ENCODE measurements around the gene HPGDS. TPM values are rescaled to one million over a fixed set of nuclear protein-coding genes. Genes with fewer than 3 reads are reported as not detected.

The HPGDS gene
- total and polyA plus RNA-seq, 2 experiments from 2014 or later: 0.30 to 1.6 TPM

GRCh38 chr4:94256144-94256783, 86.4 kb downstream of the HPGDS start:
- 92% methylated on average over 8 of the region's 8 CpGs for WGBS (ENCODE audit: low lambda C conversion rate, missing lambda C conversion rate)
- Histone ChIP-seq H3K4me3 (no peak overlapping the region), H2AFZ (no peak overlapping the region), H3K27me3 (no peaks in the 10 kb centered on the region), H4K20me1 (ENCODE audit: insufficient read depth, poor library complexity, severe bottlenecking) (no peaks in the 10 kb centered on the region), H3K4me1 (ENCODE audit: insufficient read depth) (no peaks in the 10 kb centered on the region), H3K27ac (no peak overlapping the region), H3K79me2 (no peaks in the 10 kb centered on the region), H3K36me3 (replicated peaks; ENCODE audit: insufficient read depth, low read depth) (no peaks in the 10 kb centered on the region), H3K4me2 (no peak overlapping the region), H3K9me3 (ENCODE audit: low read depth) (no peaks in the 10 kb centered on the region), H3K9me2 (replicated peaks; ENCODE audit: insufficient read depth) (no peaks in the 10 kb centered on the region)
- TF ChIP-seq EZH2phosphoT487 (IDR thresholded peaks at IDR 0.05; ENCODE audit: low read depth, severe bottlenecking, unreplicated experiment) (no peak), CTCF (IDR thresholded peaks at IDR 0.05; ENCODE audit: poor library complexity) (no peak), EZH2 (IDR thresholded peaks at IDR 0.05; ENCODE audit: borderline replicate concordance) (no peak)
- no peak for DNase-seq (ENCODE audit: low spot score)

- no peak for TF ChIP-seq CTCF (IDR thresholded peaks at IDR 0.05; ENCODE audit: poor library complexity)
- no peak for TF ChIP-seq EZH2phosphoT487 (IDR thresholded peaks at IDR 0.05; ENCODE audit: low read depth, severe bottlenecking, unreplicated experiment)
- TF ChIP-seq EZH2 (IDR thresholded peaks at IDR 0.05; ENCODE audit: borderline replicate concordance): no peak
- Histone ChIP-seq H3K4me3 (no peak overlapping the region), H3K9me2 (replicated peaks; ENCODE audit: insufficient read depth) (no peaks in the 10 kb centered on the region), H3K27me3 (no peaks in the 10 kb centered on the region), H3K27ac (no peak overlapping the region), H3K9me3 (ENCODE audit: low read depth) (no peaks in the 10 kb centered on the region), H4K20me1 (ENCODE audit: insufficient read depth, poor library complexity, severe bottlenecking) (no peaks in the 10 kb centered on the region), H3K79me2 (no peaks in the 10 kb centered on the region), H3K4me1 (ENCODE audit: insufficient read depth) (no peaks in the 10 kb centered on the region), H3K4me2 (no peak overlapping the region), H3K36me3 (replicated peaks; ENCODE audit: insufficient read depth, low read depth) (no peaks in the 10 kb centered on the region), H2AFZ (no peak overlapping the region)
- 84% methylated on average over 3 of the region's 3 CpGs for WGBS (ENCODE audit: low lambda C conversion rate, missing lambda C conversion rate)
- DNase-seq (ENCODE audit: low spot score): no peak
Measured at GRCh38 chr4:94253036-94253435, 89.6 kb downstream of the HPGDS start.

DNA sequence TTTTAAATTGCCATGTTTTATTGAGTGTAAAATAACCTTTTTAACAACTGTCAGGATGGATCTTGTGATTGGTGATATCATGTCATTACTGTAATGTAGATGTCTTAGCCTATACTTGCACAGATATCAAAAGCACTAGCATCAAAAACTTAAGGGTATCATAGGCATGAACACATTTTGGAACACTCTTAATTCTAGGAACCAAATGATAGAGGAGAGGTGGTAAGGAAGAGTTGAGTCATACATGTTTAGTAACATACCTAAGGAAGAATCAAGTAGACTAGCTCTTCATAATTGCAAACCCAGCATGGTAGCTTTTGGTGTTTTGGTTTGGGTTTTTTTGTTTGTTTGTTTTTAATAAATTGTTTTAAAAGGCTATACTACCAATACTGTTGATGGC, 91.5 kb downstream of the HPGDS start:
- H2AFZ ChIP-seq: no peak overlapping the region
- DNase-seq (ENCODE audit: low spot score): no peak
- no peaks in the 10 kb centered on the region for H4K20me1 ChIP-seq (ENCODE audit: insufficient read depth, poor library complexity, severe bottlenecking)
- no peaks in the 10 kb centered on the region for H3K9me3 ChIP-seq (ENCODE audit: low read depth)
- H3K4me1 ChIP-seq (ENCODE audit: insufficient read depth): no peaks in the 10 kb centered on the region
- no peaks in the 10 kb centered on the region for H3K9me2 ChIP-seq (replicated peaks; ENCODE audit: insufficient read depth)
- no peak overlapping the region for H3K27ac ChIP-seq
- H3K36me3 ChIP-seq (replicated peaks; ENCODE audit: insufficient read depth, low read depth): no peaks in the 10 kb centered on the region
- H3K4me3 ChIP-seq: no peak overlapping the region
- no peaks in the 10 kb centered on the region for H3K79me2 ChIP-seq
- H3K27me3 ChIP-seq: no peaks in the 10 kb centered on the region
- H3K4me2 ChIP-seq: no peak overlapping the region
- TF ChIP-seq EZH2phosphoT487 (IDR thresholded peaks at IDR 0.05; ENCODE audit: low read depth, severe bottlenecking, unreplicated experiment): no peak
- no peak for TF ChIP-seq EZH2 (IDR thresholded peaks at IDR 0.05; ENCODE audit: borderline replicate concordance)
- no peak for TF ChIP-seq CTCF (IDR thresholded peaks at IDR 0.05; ENCODE audit: poor library complexity)

Other genes starting within 250 kb of the HPGDS start
- gene SMARCAD1, start 135.0 kb downstream of the HPGDS start, total RNA-seq: 50.0 and 58.1 TPM in 2 replicates
- 14.7 and 18.3 TPM in 2 replicates for gene SMARCAD1, start 135.0 kb downstream of the HPGDS start, polyA plus RNA-seq
- gene PDLIM5, start 109.1 kb upstream of the HPGDS start, total RNA-seq: 121 and 122 TPM in 2 replicates
- gene PDLIM5, start 109.1 kb upstream of the HPGDS start, polyA plus RNA-seq: 88.7 and 97.1 TPM in 2 replicates